HepG2 (cell line): Measurements from ENCODE around the gene AGBL1. TPM values are rescaled to one million over a fixed set of nuclear protein-coding genes. Genes with fewer than 3 reads are reported as not detected.

Source experiments
- ATAC-seq: fragments of 200-7000 bp; cut with Tn5 transposase; 3 replicates; pipeline ENCODE4 v1.9.1; 2020; ENCODE audit warnings: mild to moderate bottlenecking, moderate library complexity
- BruUV-seq: library from RNA; stranded (reverse); fragments of 400-500 nt; replicated peaks from 2 replicates; lab custom pipeline; 2021; lab: Mats Ljungman, UMichigan
- CTCF ChIA-PET: fragments of 300-600 bp; formaldehyde crosslinking; extraction: SDS; loops from one replicate; lab custom pipeline; 2021; ENCODE audit warnings: low total read pairs, inconsistent platforms, low intra/inter-chr PET ratio; lab: Yijun Ruan, JAX
- POLR2A ChIA-PET: fragments of 350-600 bp; sonication (Branson Sonifier 250); formaldehyde crosslinking; loops from one replicate; lab custom pipeline; 2020; ENCODE audit warnings: antibody characterized with exemption, inconsistent platforms; lab: Yijun Ruan, JAX
- DNase-seq: peaks from one replicate; pipeline ENCODE4 v3.0.0-alpha.2; 2015; ENCODE audit warnings: low spot score
- FAIRE-seq: peaks from 3 replicates; lab custom pipeline; 2011; peaks lifted over from hg19 to GRCh38; lab: Jason Lieb, UNC
- H2AFZ ChIP-seq: one replicate; pipeline ENCODE4 v1.6.1; 2011; ENCODE audit warnings: low read length, inconsistent platforms
- H3K27ac ChIP-seq: fragments of 300-600 bp; 3 replicates; pipeline ENCODE4 v1.8.0; 2011; ENCODE audit warnings: mixed run types, mild to moderate bottlenecking, mixed read lengths, low read length, inconsistent platforms; ENCODE audit not compliant: insufficient read depth; ENCODE audit errors: extremely low read length
- H3K27me3 ChIP-seq, 2 experiments: fragments of 200-600 bp in 1 of 2; 2 replicates in 1 of 2; 3 replicates in 1 of 2; pipeline versions ENCODE4 v1.6.0 to v1.8.0; 2011; ENCODE audit warnings: low read length in 2 of 2, mild to moderate bottlenecking in 2 of 2, moderate library complexity in 2 of 2, inconsistent platforms in 1 of 2; ENCODE audit not compliant: insufficient read depth in 2 of 2, control insufficient read depth in 1 of 2
- H3K36me3 ChIP-seq, 2 experiments: fragments of 200-600 bp in 1 of 2; replicated peaks in 1 of 2; 2 replicates in 1 of 2; 3 replicates in 1 of 2; pipeline versions ENCODE4 v1.5.1 to v1.8.0; 2011; ENCODE audit warnings: low read length in 2 of 2, inconsistent platforms in 1 of 2; ENCODE audit not compliant: insufficient read depth in 2 of 2, control insufficient read depth in 1 of 2
- H3K4me1 ChIP-seq: 2 replicates; pipeline ENCODE4 v1.5.1; 2012; ENCODE audit warnings: low read length, inconsistent platforms; ENCODE audit not compliant: insufficient read depth
- H3K4me2 ChIP-seq: 2 replicates; pipeline ENCODE4 v1.6.0; 2011; ENCODE audit warnings: low read depth, low read length, inconsistent platforms
- H3K4me3 ChIP-seq, 3 experiments: fragments of 200-600 bp in 1 of 3; sonication (generic), shearing (Covaris generic) in 1 of 3; replicated peaks in 1 of 3; 2 replicates each; pipeline ENCODE4 v1.5.1; 2011 to 2016; ENCODE audit warnings: low read length in 3 of 3, inconsistent platforms in 2 of 3, low read depth in 2 of 3, mild to moderate bottlenecking in 2 of 3, control low read depth in 1 of 3, mixed read lengths in 1 of 3; ENCODE audit not compliant: insufficient read depth in 1 of 3
- H3K79me2 ChIP-seq: one replicate; pipeline ENCODE4 v1.6.1; 2011; ENCODE audit warnings: low read length, inconsistent platforms; ENCODE audit not compliant: insufficient read depth
- H3K9ac ChIP-seq: 2 replicates; pipeline ENCODE4 v1.6.0; 2011; ENCODE audit warnings: mild to moderate bottlenecking, low read depth, low read length, inconsistent platforms; ENCODE audit not compliant: insufficient read depth
- H3K9me3 ChIP-seq: 2 replicates; pipeline ENCODE4 v1.5.1; 2012; ENCODE audit warnings: mild to moderate bottlenecking, low read length
- H4K20me1 ChIP-seq: 2 replicates; pipeline ENCODE4 v1.6.0; 2011; ENCODE audit warnings: inconsistent platforms, mild to moderate bottlenecking, low read length, moderate library complexity; ENCODE audit not compliant: insufficient read depth
- ATF5 ChIP-seq: sonication (generic); formaldehyde crosslinking; IDR thresholded peaks from 2 replicates; pipeline ENCODE4 v1.4.0; 2020; ENCODE audit warnings: mild to moderate bottlenecking, low read depth, missing genetic modification reagents
- CREB1 ChIP-seq, 2 experiments: fragments of 450-650 bp in 1 of 2; IDR thresholded peaks; 2 replicates each; pipeline ENCODE4 v1.6.1; 2016 to 2017; ENCODE audit warnings: control low read depth in 1 of 2, mild to moderate bottlenecking in 1 of 2, missing compliant biosample characterization in 1 of 2, missing genetic modification characterization in 1 of 2
- KLF11 ChIP-seq: IDR thresholded peaks from 2 replicates; pipeline ENCODE4 v1.6.1; 2016; ENCODE audit warnings: missing compliant biosample characterization
- MAZ ChIP-seq, 2 experiments: sonication (generic) in 1 of 2; formaldehyde crosslinking in 1 of 2; IDR thresholded peaks; 2 replicates each; pipeline versions ENCODE4 v1.5.0 to v1.6.1; 2012 to 2020; ENCODE audit warnings: low read depth in 2 of 2, mild to moderate bottlenecking in 2 of 2, borderline replicate concordance in 1 of 2, improper control_type of control experiment in 1 of 2, low read length in 1 of 2, missing genetic modification reagents in 1 of 2, moderate library complexity in 1 of 2
- NFIB ChIP-seq: sonication (generic); formaldehyde crosslinking; IDR thresholded peaks from 2 replicates; pipeline ENCODE4 v1.9.0; 2021; ENCODE audit warnings: missing genetic modification reagents, mild to moderate bottlenecking, borderline replicate concordance
- SNRNP70 ChIP-seq: fragments of 200-400 bp; formaldehyde crosslinking; IDR thresholded peaks from 2 replicates; pipeline ENCODE4 v1.6.1; 2017; ENCODE audit warnings: mild to moderate bottlenecking, low read depth, low read length, moderate library complexity
- SUZ12 ChIP-seq: fragments of 150-350 bp; IDR thresholded peaks from 2 replicates; pipeline ENCODE4 v1.6.1; 2014; ENCODE audit warnings: low read depth, low read length
- U2AF1 ChIP-seq: fragments of 200-400 bp; formaldehyde crosslinking; optimal IDR thresholded peaks from 2 replicates; pipeline ENCODE3; 2017; ENCODE audit warnings: mild to moderate bottlenecking, low read depth, low read length
- ZNF180 ChIP-seq: sonication (generic); formaldehyde crosslinking; IDR thresholded peaks from 2 replicates; pipeline ENCODE4 v1.4.0; 2020; ENCODE audit warnings: low read depth, missing genetic modification reagents, borderline replicate concordance
- WGBS: methylation state at CpG from one replicate; pipeline ENCODE4 v1.1.6; 2017; ENCODE audit warnings: low lambda C conversion rate; 5-methylcytosine and 5-hydroxymethylcytosine counted together
- in situ Hi-C: cut with HindIII; loops from 2 replicates; pipeline ENCODE4 v1.10.0; 2017; ENCODE audit warnings: low pct_unique_long_range_greater_than_20kb; ENCODE audit not compliant: extremely low pct_ligation_motif_present
- intact Hi-C: fragments of 100-400 bp; cut with micrococcal nuclease; formaldehyde crosslinking; loops from one replicate; pipeline ENCODE4 v1.10.0; 2022; ENCODE audit not compliant: unreplicated experiment
- polyA plus RNA-seq, 8 experiments: library from polyadenylated mRNA; depleted of rRNA in 3 of 8; stranded (reverse) in 7 of 8; unstranded in 1 of 8; fragments of >200 nt; fragmentation: Illumina TruSeq in 4 of 8; extraction: Trizol in 4 of 8; gene quantifications; 2 replicates each; pipeline versions ENCODE4 v1.2.1 to v1.2.3, GENCODE V29; 2011 to 2016; ENCODE audit warnings: low read depth in 4 of 8, missing spikeins in 1 of 8, mixed read lengths in 1 of 8; ENCODE audit not compliant: insufficient read depth in 1 of 8
- total RNA-seq, 5 experiments: library from RNA; depleted of rRNA; stranded (reverse); fragments of >200 nt; fragmentation: Illumina TruSeq; extraction: Trizol; gene quantifications; 2 replicates each; pipeline ENCODE4 v1.2.3, GENCODE V29; 2016; ENCODE audit warnings: low read depth in 1 of 5
- TF ChIP-seq, protein P1 (sequence below): sonication (generic); formaldehyde crosslinking; IDR thresholded peaks from 2 replicates; pipeline ENCODE4 v1.5.0; 2020; ENCODE audit warnings: missing genetic modification reagents

Gene AGBL1
- total and polyA plus RNA-seq, 2 of the 13 experiments (the other 11 are each of a cell fraction or from before 2014, with no cell fraction given): 0.01 TPM; not detected in 1

- intact Hi-C loops: no loop called here
- no peak for DNase-seq
- Histone ChIP-seq H3K36me3 (no peaks in the 10 kb centered on the region), H3K79me2 (no peaks in the 10 kb centered on the region)
- TF ChIP-seq ATF5 (CRISPR knock-in tag): no peak
- no peak for TF ChIP-seq KLF11 (CRISPR knock-in tag)
- no peak for TF ChIP-seq NFIB (CRISPR knock-in tag)
- TF ChIP-seq, protein P1, sequence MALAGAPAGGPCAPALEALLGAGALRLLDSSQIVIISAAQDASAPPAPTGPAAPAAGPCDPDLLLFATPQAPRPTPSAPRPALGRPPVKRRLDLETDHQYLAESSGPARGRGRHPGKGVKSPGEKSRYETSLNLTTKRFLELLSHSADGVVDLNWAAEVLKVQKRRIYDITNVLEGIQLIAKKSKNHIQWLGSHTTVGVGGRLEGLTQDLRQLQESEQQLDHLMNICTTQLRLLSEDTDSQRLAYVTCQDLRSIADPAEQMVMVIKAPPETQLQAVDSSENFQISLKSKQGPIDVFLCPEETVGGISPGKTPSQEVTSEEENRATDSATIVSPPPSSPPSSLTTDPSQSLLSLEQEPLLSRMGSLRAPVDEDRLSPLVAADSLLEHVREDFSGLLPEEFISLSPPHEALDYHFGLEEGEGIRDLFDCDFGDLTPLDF (CRISPR knock-in tag): no peak
- no peak for TF ChIP-seq CREB1 (IDR thresholded peaks at IDR 0.05)
- TF ChIP-seq CREB1 (CRISPR knock-in tag; IDR thresholded peaks at IDR 0.05): no peak
- TF ChIP-seq U2AF1: no peak
- TF ChIP-seq SNRNP70: no peak
- TF ChIP-seq ZNF180: no peak
- no peak for TF ChIP-seq MAZ (IDR thresholded peaks at IDR 0.05; ENCODE audit: borderline replicate concordance, low read depth, low read length)
- no peak for TF ChIP-seq MAZ (CRISPR knock-in tag; IDR thresholded peaks at IDR 0.05; ENCODE audit: low read depth)
- no peak for TF ChIP-seq SUZ12
- TF ChIP-seq, all 625 proteins: peak for 0
- BruUV-seq: no TSS peak
- ATAC-seq: no peak
- no peaks in the 10 kb centered on the region for H3K4me1 ChIP-seq
- 0% methylated on average over 3 of the region's 3 CpGs for WGBS
- CTCF ChIA-PET: no interaction called here
- no peaks in the 10 kb centered on the region for H3K27me3 ChIP-seq
- in situ Hi-C loops: no loop called here
- peaks cover 88% of the 10 kb centered on the region for H3K9me3 ChIP-seq
- H3K4me2 ChIP-seq: no peak overlapping the region
- H4K20me1 ChIP-seq: no peaks in the 10 kb centered on the region
- H3K4me3 ChIP-seq: no peak overlapping the region
- H3K9ac ChIP-seq: no peak overlapping the region
- no peak overlapping the region for H3K27ac ChIP-seq
- H2AFZ ChIP-seq: no peak overlapping the region
- no peak for FAIRE-seq
- POLR2A ChIA-PET: no interaction called here
Observed at GRCh38 chr15:86654501-86654900, 574.8 kb downstream of the AGBL1 start.
